Effector CD4-positive, alpha-beta T cell (primary cell): Measurements from ENCODE around the gene SLC22A24. TPM values are rescaled to one million over a fixed set of nuclear protein-coding genes. Genes with fewer than 3 reads are reported as not detected.
"Not testable (repeated sequence)": the region's sequence is repeated elsewhere in the genome, so short reads cannot be mapped to it uniquely, and the experiment has no call there.

Source experiments
- DNase-seq: peaks from one replicate; pipeline ENCODE4 v3.0.0-alpha.2; 2020
- total RNA-seq: gene quantifications from one replicate; lab custom pipeline; 2026; lab: John Stamatoyannopoulos, UW

Gene SLC22A24
- total RNA-seq = not detected

GRCh38 chr11:63144121-63144520, at the start of gene SLC22A24:
TSS of gene SLC22A24 (minus strand) at chr11:63144221. CDS start at chr11:63143779, 442 bp downstream.
- no peak for DNase-seq

GRCh38 chr11:63180536-63180935, 36.5 kb upstream of the SLC22A24 start:
- no peak for DNase-seq

GRCh38 chr11:63179432-63180041, 35.5 kb upstream of the SLC22A24 start:
- DNase-seq = no peak

- no peak for DNase-seq
Observed at GRCh38 chr11:63177872-63178271, 33.9 kb upstream of the SLC22A24 start.

GRCh38 chr11:63165706-63166310, 21.8 kb upstream of the SLC22A24 start:
- DNase-seq = no peak

GRCh38 chr11:63155794-63156193, 11.8 kb upstream of the SLC22A24 start:
- DNase-seq = no peak

GRCh38 chr11:63146581-63146980, 2.6 kb upstream of the SLC22A24 start:
- DNase-seq = no peak

- no peak for DNase-seq
Observed at GRCh38 chr11:63142459-63142858, 1.6 kb downstream of the SLC22A24 start.

- DNase-seq = no peak
Observed at GRCh38 chr11:63132985-63133775, 10.8 kb downstream of the SLC22A24 start.

- no peak for DNase-seq
Observed at GRCh38 chr11:63099555-63099954, 44.5 kb downstream of the SLC22A24 start.

GRCh38 chr11:63080682-63081081, 63.3 kb downstream of the SLC22A24 start:
- no peak for DNase-seq

GRCh38 chr11:63046203-63046602, 97.8 kb downstream of the SLC22A24 start:
- not testable (repeated sequence) for DNase-seq

GRCh38 chr11:63042596-63042995, 101.4 kb downstream of the SLC22A24 start:
- DNase-seq = no peak

- DNase-seq = no peak
Observed at GRCh38 chr11:63032457-63032856, 111.6 kb downstream of the SLC22A24 start.
